ENCODE results near the gene TAAR8.
A peak's percentile ranks its signal among the peaks of the same experiment; 100 is the strongest.
"Not testable (repeated sequence)": the region's sequence is repeated elsewhere in the genome, so short reads cannot be mapped to it uniquely, and the experiment has no call there.

TAAR8 gene

DNA sequence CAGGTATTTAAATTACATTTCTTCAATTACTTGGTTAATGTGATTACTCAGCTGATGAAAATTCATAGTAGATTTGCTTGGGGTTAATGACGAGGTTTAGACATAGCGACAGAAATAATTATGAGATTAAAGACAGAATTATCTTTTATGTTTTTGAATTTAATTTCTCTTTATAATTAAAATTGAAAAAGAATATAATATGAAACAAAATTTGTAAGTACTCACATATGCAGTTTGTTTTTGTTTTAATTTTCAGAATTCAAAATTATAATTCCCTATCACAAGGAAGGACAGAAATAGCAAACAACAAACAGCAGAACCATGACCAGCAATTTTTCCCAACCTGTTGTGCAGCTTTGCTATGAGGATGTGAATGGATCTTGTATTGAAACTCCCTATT lies at the start of gene TAAR8:
TSS of gene TAAR8 (plus strand) at position 301 of the 400 bp plus-strand sequence. CDS start at position 322, 21 bp downstream.
- no peak for DNase-seq

GRCh38 chr6:132504757-132505156 lies 47.7 kb upstream of the TAAR8 start:
- no peak for DNase-seq

GRCh38 chr6:132505158-132505557 lies 47.3 kb upstream of the TAAR8 start:
- DNase-seq = peak; percentile 15

GRCh38 chr6:132506461-132506860 lies 46.0 kb upstream of the TAAR8 start:
- DNase-seq = no peak

DNA sequence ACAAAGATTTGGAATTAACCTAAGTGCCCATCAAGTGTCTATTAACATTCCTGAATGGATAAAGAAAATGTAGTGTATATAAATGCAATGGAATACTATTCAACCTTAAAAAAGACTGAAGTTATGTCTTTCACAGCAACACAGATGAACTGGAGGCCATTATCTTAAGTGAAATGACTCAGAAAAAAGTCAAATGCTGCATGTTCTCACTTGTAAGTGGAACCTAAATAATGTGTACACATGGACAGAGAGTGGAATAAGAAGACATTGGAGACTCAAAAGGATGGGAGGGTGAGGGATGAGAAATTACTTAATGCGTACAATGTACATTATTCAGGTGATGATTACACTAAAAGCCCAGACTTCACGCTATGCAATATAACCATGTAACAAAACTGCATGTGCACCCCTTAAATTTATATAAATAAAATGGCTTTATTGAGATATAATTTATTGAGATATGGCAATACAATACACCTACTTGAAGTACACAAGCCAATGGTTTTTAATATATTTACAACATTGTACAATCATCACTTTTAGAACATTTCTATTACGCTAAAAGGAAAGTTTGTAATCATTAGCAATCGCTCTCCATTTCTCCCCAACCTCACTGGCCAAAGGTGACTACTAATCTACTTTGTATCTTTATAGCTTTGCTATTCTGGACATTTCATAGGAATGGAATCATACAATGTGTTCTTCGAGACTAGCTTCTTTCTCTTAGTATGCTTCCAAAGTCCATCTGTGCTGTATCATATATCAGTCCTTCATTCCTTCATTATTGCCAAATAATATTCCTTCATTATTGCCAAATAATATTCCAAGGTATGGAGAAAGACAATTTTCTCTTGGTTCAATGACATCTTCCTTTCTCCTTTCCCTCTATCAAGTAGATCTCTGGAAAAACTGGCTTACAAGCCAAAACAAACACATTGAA lies 45.3 kb upstream of the TAAR8 start:
- no peak for DNase-seq

DNA sequence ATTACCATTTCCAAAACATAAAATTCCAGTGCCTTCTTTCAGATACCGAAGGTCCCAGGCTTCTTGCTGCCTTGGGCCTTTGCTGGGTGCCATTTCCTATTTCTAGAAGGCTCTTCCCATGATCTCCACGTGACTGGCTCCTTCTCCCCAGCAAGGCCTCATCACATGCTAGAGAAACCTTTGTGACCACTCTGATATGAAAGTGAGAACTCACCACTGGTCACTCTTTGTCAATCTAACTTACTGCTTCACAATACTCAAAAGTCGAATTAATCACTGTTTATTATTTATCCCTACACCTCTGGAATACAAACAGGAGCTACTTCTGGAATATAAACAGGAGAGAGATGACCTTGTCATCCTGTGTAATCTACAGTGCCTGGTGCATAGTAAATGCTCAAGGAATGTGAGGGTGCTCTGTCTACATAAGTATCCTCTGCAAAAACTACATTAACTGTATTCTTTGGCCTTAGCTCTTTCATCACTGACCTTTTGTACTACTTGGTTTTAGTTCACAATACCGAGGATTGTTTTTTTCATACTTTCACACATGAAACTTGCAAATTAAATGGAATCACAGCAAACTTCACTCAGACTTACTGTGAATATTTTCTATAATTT lies 41.2 kb upstream of the TAAR8 start:
- DNase-seq = peak; percentile 10

- DNase-seq = no peak
Observed at GRCh38 chr6:132511831-132512220, 40.6 kb upstream of the TAAR8 start.

GRCh38 chr6:132512342-132512637 lies 40.2 kb upstream of the TAAR8 start:
- no peak for DNase-seq

- DNase-seq = peak; percentile 96
Observed at GRCh38 chr6:132512638-132513632, 39.5 kb upstream of the TAAR8 start, which contains the start of gene STX7. STX7 (minus strand) TSS chr6:132513116; CDS start chr6:132503530, 9,586 bp downstream.

GRCh38 chr6:132513831-132514545 lies 38.5 kb upstream of the TAAR8 start:
- no peak for DNase-seq

DNA sequence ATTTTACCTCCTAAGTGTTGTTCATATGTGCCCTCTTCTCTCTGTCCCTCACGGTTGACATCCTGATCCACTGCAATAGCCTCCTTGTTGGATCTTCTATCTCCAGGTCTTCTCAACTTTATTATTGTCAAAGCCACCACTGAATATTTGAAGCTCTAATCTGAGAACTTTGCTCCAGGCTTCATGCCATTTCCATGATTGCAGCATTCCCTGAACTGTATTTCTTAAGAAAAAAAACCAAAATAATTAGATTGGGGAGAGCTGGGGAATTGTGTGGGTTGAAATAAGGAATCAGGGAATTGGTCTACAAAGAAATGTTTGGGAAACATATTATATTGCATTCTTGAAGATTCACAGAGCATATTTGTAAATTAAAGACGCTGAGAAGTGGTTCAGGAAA lies 37.1 kb upstream of the TAAR8 start:
- DNase-seq = no peak

GRCh38 chr6:132520953-132521352 lies 31.5 kb upstream of the TAAR8 start:
- DNase-seq = no peak

DNA sequence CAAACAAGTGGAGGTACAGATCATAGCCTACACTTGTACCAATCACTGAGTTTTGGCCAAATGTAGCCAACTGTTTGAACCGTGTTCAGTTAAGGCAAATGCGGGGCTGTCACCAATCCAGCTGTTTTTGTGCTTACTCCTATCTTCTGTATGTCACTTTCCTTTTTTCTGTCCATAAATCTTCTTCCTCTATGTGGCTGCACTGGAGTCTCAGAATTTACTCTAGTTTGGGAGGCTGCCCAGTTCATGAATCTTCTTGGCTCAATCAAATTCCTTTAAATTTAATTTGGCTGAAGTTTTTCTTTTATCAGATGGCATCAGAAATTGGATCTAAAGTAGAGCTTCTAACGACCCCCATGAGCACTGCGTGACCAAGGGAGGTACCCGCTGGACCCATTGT lies 27.8 kb upstream of the TAAR8 start:
- DNase-seq = no peak

- DNase-seq = no peak
Observed at GRCh38 chr6:132525866-132526265, 26.6 kb upstream of the TAAR8 start.

- no peak for DNase-seq
Observed at GRCh38 chr6:132526461-132526860, 26.0 kb upstream of the TAAR8 start.

DNA sequence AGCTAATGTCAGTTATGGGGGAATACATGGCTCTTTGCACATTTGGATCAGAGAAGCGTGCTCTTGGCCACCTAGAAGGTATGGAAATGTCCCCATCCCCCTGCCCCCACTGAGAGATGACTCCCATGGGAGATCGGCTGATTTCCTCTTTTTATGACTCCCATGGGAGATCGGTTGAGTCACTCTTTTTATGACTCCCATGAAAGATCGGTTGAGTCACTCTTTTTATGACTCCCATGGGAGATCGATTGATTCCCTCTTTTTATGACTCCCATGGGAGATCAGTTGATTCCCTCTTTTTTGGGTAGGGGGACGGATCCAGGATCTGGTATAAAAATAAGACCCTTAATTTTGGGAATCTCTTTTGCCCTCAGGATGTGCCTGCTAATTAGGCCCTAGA lies 24.7 kb upstream of the TAAR8 start:
- DNase-seq = no peak

DNA sequence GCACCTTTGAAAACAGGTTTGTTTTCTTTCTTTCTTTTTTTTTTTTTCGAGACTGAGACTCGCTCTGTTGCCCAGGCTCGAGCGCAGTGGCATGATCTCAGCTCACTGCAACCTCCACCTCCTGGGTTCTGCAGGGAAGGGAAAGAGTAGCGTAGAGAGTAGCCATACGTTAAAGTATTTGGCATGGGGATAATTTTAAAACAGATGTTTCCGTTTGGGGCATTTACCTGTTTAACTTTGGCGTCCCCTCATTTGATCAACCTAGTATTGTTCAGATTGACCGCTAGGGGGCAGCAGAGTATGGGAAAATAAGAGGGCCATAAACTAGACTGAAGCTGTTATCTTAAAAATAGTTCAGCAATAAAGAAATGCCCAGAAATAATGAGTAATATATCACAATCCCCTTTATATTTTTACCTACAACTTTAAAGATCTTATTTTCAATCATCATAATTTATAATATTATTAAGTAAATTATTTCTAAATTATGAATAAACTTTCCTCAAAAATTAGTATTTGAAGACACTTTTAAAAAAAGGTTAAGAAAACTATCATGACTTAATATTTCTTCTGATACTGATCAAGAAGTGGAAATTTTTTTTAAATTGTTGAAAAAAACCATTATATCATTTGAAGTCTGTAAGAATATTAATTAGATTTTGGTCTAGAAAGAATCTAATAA lies 22.0 kb upstream of the TAAR8 start:
- DNase-seq = peak; percentile 76

DNA sequence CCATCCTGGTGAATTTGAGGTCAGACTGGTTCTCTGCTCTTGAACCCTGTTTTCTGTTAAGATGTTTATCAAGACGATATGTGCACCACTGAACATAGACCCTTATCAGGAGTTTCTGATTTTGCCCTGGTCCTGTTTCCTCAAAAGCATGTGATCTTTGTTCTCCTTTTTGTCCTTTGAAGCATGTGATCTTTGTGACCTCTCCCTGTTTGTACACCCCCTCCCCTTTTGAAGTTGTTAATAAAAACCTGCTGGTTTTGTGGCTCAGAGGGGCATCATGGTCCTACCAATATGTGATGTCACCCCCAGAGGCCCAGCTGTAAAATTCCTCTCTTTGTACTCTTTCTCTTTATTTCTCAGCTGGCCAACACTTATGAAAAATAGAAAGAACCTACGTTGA lies 17.9 kb upstream of the TAAR8 start:
- not testable (repeated sequence) for DNase-seq

- no peak for DNase-seq
Observed at GRCh38 chr6:132537145-132537544, 15.3 kb upstream of the TAAR8 start.

DNA sequence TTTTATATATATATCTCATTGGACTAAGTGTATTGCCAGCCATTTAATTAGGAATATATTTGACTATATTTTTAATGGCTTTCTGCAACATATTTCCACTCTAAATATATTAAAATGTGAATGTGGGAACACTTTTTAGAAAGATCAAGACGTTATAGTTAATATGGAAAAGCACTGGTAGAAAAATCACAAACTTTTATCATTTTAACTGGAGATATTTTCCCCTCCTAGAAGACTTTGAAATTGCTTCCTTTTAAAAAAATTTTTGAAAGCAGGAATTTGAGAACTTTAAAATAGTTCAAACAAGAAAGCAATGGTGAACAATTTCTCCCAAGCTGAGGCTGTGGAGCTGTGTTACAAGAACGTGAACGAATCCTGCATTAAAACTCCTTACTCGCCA lies 14.5 kb upstream of the TAAR8 start, which contains the start of gene TAAR9:
TSS of gene TAAR9 (plus strand) at position 301 of the 400 bp plus-strand sequence. CDS start at position 314, 13 bp downstream.
- no peak for DNase-seq

GRCh38 chr6:132544826-132545225 lies 7.6 kb upstream of the TAAR8 start:
- DNase-seq = no peak

All from midbrain (tissue), 1 donor.